GM12892 (cell line): Measurements from ENCODE around the gene CNDP2.

ENCODE experiments used
- POLR2A ChIP-seq: IDR thresholded peaks from 2 replicates; pipeline ENCODE4 v1.6.1; 2011; ENCODE audit warnings: low read depth, low read length, control low read depth
- TAF1 ChIP-seq: IDR thresholded peaks from 2 replicates; pipeline ENCODE4 v1.6.1; 2011; ENCODE audit warnings: low read depth, mild to moderate bottlenecking, control low read depth, low read length, borderline replicate concordance

DNA sequence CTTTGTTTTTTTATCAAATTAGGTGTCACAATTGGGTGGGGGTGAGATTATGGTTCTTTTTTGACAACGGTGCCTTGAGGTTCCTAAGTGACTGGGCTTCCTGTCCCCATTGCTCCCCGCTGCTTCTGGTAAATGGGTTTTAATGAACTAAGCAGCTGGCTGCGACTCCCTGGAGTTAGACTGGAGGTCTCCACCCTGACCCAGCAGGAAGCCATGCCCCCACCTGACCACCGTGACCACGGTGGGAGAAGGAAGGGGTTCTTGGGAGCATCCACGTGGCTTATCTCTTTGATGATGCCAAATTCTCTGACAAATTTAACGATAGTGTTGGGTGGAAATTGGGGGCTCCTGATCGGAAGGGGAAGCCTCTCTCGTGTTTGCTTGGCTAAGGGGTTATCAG, 12.2 kb downstream of the CNDP2 start:
- TF ChIP-seq POLR2A, result no peak
- no peak for TF ChIP-seq TAF1
